Panc1 (cell line): ENCODE results near the gene PAH.

Experiments
- POLR2AphosphoS5 ChIP-seq: IDR thresholded peaks from 2 replicates; pipeline ENCODE4 v1.6.1; 2012; ENCODE audit warnings: mild to moderate bottlenecking, low read depth, low read length, moderate library complexity
- TCF7L2 ChIP-seq: IDR thresholded peaks from 2 replicates; pipeline ENCODE4 v1.6.1; 2011; ENCODE audit warnings: mild to moderate bottlenecking, low read depth, low read length, inconsistent platforms
- TF ChIP-seq, protein P1 (sequence below): fragments of 450-650 bp; IDR thresholded peaks from 2 replicates; pipeline ENCODE4 v1.5.1; 2017; ENCODE audit warnings: mild to moderate bottlenecking

DNA sequence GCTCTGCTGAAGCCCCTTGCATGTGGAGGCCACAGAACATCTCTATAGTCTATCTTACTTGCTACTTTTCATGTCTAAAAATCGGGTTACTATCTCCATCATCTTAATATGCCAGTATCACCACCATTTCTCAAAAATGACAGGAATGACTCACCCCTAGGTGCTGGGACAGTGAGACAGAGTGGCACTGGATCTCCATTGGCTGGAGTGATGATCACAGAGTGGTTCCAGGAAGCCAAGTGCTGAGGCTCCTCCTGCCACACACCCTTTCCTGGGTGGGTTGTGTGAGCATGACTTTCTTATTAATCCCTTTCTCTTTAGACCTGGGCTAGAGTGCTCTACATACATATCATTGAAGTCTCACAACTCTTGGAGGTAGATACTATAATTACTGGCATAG, 37.1 kb upstream of the PAH start:
- TF ChIP-seq, protein P1, sequence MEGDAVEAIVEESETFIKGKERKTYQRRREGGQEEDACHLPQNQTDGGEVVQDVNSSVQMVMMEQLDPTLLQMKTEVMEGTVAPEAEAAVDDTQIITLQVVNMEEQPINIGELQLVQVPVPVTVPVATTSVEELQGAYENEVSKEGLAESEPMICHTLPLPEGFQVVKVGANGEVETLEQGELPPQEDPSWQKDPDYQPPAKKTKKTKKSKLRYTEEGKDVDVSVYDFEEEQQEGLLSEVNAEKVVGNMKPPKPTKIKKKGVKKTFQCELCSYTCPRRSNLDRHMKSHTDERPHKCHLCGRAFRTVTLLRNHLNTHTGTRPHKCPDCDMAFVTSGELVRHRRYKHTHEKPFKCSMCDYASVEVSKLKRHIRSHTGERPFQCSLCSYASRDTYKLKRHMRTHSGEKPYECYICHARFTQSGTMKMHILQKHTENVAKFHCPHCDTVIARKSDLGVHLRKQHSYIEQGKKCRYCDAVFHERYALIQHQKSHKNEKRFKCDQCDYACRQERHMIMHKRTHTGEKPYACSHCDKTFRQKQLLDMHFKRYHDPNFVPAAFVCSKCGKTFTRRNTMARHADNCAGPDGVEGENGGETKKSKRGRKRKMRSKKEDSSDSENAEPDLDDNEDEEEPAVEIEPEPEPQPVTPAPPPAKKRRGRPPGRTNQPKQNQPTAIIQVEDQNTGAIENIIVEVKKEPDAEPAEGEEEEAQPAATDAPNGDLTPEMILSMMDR: no peak
- TF ChIP-seq TCF7L2: no peak
- TF ChIP-seq POLR2AphosphoS5: no peak
